GM12878 (cell line): ENCODE results near the gene RPGR. TPM values are rescaled to one million over a fixed set of nuclear protein-coding genes. Genes with fewer than 3 reads are reported as not detected.
A peak's percentile ranks its signal among the peaks of the same experiment; 100 is the strongest.

Source experiments
- ATAC-seq: fragments of 200-7000 bp; cut with Tn5 transposase; 3 replicates; pipeline ENCODE4 v1.9.1; 2020; ENCODE audit warnings: mild to moderate bottlenecking, moderate library complexity
- BruUV-seq: library from RNA; stranded (reverse); fragments of 400-500 nt; replicated peaks from 2 replicates; lab custom pipeline; 2021; lab: Mats Ljungman, UMichigan
- CTCF ChIA-PET: fragments of 300-600 bp; sonication (Branson Sonifier 250); formaldehyde crosslinking; extraction: SDS; loops from one replicate; lab custom pipeline; 2021; ENCODE audit warnings: inconsistent platforms; lab: Yijun Ruan, JAX
- POLR2A ChIA-PET: fragments of 350-600 bp; formaldehyde crosslinking; extraction: SDS; loops from one replicate; lab custom pipeline; 2021; ENCODE audit warnings: inconsistent platforms; lab: Charles Lee
- RAD21 ChIA-PET: fragments of 300-600 bp; sonication (Branson Sonifier 250); formaldehyde crosslinking; loops from one replicate; lab custom pipeline; 2023; ENCODE audit warnings: antibody characterized with exemption; ENCODE audit not compliant: unreplicated experiment; lab: Charles Lee
- SMC1A ChIA-PET: fragments of 300-600 bp; sonication (Branson Sonifier 250); formaldehyde crosslinking; loops from one replicate; lab custom pipeline; 2023; ENCODE audit not compliant: unreplicated experiment, uncharacterized antibody; lab: Charles Lee
- DNase-seq: peaks from one replicate; pipeline ENCODE4 v3.0.0-alpha.2; 2011; ENCODE audit warnings: low read depth, low spot score
- FAIRE-seq: peaks from 3 replicates; lab custom pipeline; 2011; peaks lifted over from hg19 to GRCh38; lab: Jason Lieb, UNC
- H2AFZ ChIP-seq: 2 replicates; pipeline ENCODE4 v1.6.0; 2011; ENCODE audit warnings: low read depth, low read length, control low read depth; ENCODE audit not compliant: control insufficient read depth
- H3K27ac ChIP-seq: 2 replicates; pipeline ENCODE4 v1.5.1; 2011; ENCODE audit warnings: control low read depth; ENCODE audit not compliant: control insufficient read depth, insufficient read depth
- H3K27me3 ChIP-seq, 2 experiments: replicated peaks in 1 of 2; 2 replicates each; pipeline versions ENCODE4 v1.6.0 to v1.6.1; 2011; ENCODE audit warnings: low read length in 1 of 2; ENCODE audit not compliant: control insufficient read depth in 2 of 2, insufficient read depth in 2 of 2
- H3K36me3 ChIP-seq, 2 experiments: 2 replicates each; pipeline ENCODE4 v1.5.1; 2011; ENCODE audit warnings: low read length in 1 of 2; ENCODE audit not compliant: control insufficient read depth in 2 of 2, insufficient read depth in 2 of 2
- H3K4me1 ChIP-seq: 2 replicates; pipeline ENCODE4 v1.6.1; 2011; ENCODE audit warnings: mild to moderate bottlenecking, low read length, moderate library complexity, mixed read lengths; ENCODE audit not compliant: control insufficient read depth, insufficient read depth
- H3K4me2 ChIP-seq: 2 replicates; pipeline ENCODE4 v1.6.0; 2011; ENCODE audit warnings: control low read depth; ENCODE audit not compliant: control insufficient read depth, insufficient read depth
- H3K4me3 ChIP-seq: fragments of 200-600 bp; sonication (generic); 2 replicates; pipeline ENCODE4 v1.5.1; 2016
- H3K79me2 ChIP-seq: 2 replicates; pipeline ENCODE4 v1.6.0; 2011; ENCODE audit warnings: low read length; ENCODE audit not compliant: control insufficient read depth, insufficient read depth
- H3K9ac ChIP-seq: 2 replicates; pipeline ENCODE4 v1.8.0; 2011; ENCODE audit warnings: low read length, control low read depth, mixed read lengths; ENCODE audit not compliant: control insufficient read depth, insufficient read depth
- H3K9me3 ChIP-seq: replicated peaks from 3 replicates; pipeline ENCODE4 v1.5.1; 2011; ENCODE audit warnings: mild to moderate bottlenecking, low read length; ENCODE audit not compliant: control insufficient read depth, insufficient read depth
- H4K20me1 ChIP-seq: 2 replicates; pipeline ENCODE4 v1.6.0; 2011; ENCODE audit not compliant: control insufficient read depth, insufficient read depth
- CTCF ChIP-seq, 3 experiments: IDR thresholded peaks in 2 of 3; conservative IDR thresholded peaks in 1 of 3; 2 replicates each; pipeline ENCODE4 v1.5.1; 2011; ENCODE audit warnings: low read depth in 3 of 3, low read length in 3 of 3, mild to moderate bottlenecking in 3 of 3, control low read depth in 2 of 3, moderate library complexity in 2 of 3, inconsistent platforms in 1 of 3, mixed read lengths in 1 of 3; ENCODE audit not compliant: control insufficient read depth in 2 of 3, insufficient read depth in 1 of 3; ENCODE audit errors: extremely low read depth in 1 of 3
- DPF2 ChIP-seq: fragments of 450-650 bp; IDR thresholded peaks from 2 replicates; pipeline ENCODE4 v1.6.1; 2017; ENCODE audit warnings: mild to moderate bottlenecking
- IKZF1 ChIP-seq: fragments of 450-650 bp; conservative IDR thresholded peaks from 2 replicates; pipeline ENCODE4 v1.6.1; 2017; ENCODE audit warnings: antibody characterized with exemption, mild to moderate bottlenecking
- JUNB ChIP-seq: IDR thresholded peaks from 2 replicates; pipeline ENCODE4 v1.6.1; 2016; ENCODE audit warnings: antibody characterized with exemption, mild to moderate bottlenecking
- MEF2A ChIP-seq: IDR thresholded peaks from 2 replicates; pipeline ENCODE4 v1.6.1; 2011; ENCODE audit warnings: low read depth, mild to moderate bottlenecking, low read length, moderate library complexity; ENCODE audit not compliant: insufficient read depth
- RUNX3 ChIP-seq: IDR thresholded peaks from 2 replicates; pipeline ENCODE4 v1.6.1; 2012; ENCODE audit warnings: low read length, inconsistent platforms
- in situ Hi-C: fragments of 300-500 bp; cut with MboI; formaldehyde crosslinking; loops from 9 replicates; pipeline ENCODE4 v1.14.3; 2018; ENCODE audit warnings: mixed read lengths
- intact Hi-C: fragments of 100-400 bp; cut with micrococcal nuclease; formaldehyde crosslinking; loops from one replicate; pipeline ENCODE4 v1.14.2; 2022; ENCODE audit not compliant: unreplicated experiment
- polyA plus RNA-seq, 11 experiments: library from polyadenylated mRNA; depleted of rRNA in 4 of 11; unstranded in 6 of 11; stranded (reverse) in 5 of 11; fragments of >200 nt; fragmentation: Nextera tagmentation in 4 of 11; fragmentation: Illumina TruSeq in 1 of 11; extraction: Ambion mirVana in 4 of 11; extraction: Trizol in 1 of 11; gene quantifications; 1 replicate in 1 of 11; 2 replicates in 10 of 11; pipeline versions ENCODE4 v1.2.1 to v1.2.3, GENCODE V29; 2011 to 2016; ENCODE audit warnings: inconsistent platforms in 2 of 11, missing spikeins in 2 of 11, low read depth in 1 of 11
- total RNA-seq, 4 experiments: library from RNA; depleted of rRNA in 3 of 4; stranded (reverse); fragments of >200 nt in 3 of 4; fragmentation: Illumina TruSeq in 1 of 4; extraction: Trizol in 1 of 4; gene quantifications; 2 replicates each; pipeline versions ENCODE4 v1.2.1 to v1.2.3, GENCODE V29; 2013 to 2021
- TF ChIP-seq, protein P1 (sequence below): fragments of 450-650 bp; IDR thresholded peaks from 2 replicates; pipeline ENCODE4 v1.6.1; 2016; ENCODE audit warnings: mild to moderate bottlenecking, moderate library complexity, borderline replicate concordance

Gene RPGR
- total and polyA plus RNA-seq, 10 of the 15 experiments (the other 5 are each of a cell fraction or from before 2014, with no cell fraction given) = 5.5 to 13.4 (median 7.6) TPM

DNA sequence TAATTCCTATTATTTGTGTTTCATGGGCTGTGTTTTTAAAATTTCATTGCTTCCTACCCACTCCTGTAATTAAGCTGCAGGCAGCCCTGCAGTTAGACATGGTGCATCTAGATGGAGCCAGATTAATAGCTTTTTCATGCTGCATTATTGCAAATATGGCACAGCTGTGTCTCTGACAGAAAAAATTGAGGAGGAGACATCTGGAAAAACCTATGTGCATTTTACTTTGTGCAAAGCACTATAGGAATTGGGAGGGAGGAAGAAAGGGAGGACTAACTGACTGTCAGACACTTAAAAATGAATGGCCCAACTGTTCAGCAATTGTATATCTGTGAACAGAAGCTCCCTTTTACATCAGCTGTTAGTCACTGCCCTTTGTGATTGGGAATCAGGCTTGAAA lies 8.1 kb upstream of the RPGR start (continued):
- TF ChIP-seq, protein P1, sequence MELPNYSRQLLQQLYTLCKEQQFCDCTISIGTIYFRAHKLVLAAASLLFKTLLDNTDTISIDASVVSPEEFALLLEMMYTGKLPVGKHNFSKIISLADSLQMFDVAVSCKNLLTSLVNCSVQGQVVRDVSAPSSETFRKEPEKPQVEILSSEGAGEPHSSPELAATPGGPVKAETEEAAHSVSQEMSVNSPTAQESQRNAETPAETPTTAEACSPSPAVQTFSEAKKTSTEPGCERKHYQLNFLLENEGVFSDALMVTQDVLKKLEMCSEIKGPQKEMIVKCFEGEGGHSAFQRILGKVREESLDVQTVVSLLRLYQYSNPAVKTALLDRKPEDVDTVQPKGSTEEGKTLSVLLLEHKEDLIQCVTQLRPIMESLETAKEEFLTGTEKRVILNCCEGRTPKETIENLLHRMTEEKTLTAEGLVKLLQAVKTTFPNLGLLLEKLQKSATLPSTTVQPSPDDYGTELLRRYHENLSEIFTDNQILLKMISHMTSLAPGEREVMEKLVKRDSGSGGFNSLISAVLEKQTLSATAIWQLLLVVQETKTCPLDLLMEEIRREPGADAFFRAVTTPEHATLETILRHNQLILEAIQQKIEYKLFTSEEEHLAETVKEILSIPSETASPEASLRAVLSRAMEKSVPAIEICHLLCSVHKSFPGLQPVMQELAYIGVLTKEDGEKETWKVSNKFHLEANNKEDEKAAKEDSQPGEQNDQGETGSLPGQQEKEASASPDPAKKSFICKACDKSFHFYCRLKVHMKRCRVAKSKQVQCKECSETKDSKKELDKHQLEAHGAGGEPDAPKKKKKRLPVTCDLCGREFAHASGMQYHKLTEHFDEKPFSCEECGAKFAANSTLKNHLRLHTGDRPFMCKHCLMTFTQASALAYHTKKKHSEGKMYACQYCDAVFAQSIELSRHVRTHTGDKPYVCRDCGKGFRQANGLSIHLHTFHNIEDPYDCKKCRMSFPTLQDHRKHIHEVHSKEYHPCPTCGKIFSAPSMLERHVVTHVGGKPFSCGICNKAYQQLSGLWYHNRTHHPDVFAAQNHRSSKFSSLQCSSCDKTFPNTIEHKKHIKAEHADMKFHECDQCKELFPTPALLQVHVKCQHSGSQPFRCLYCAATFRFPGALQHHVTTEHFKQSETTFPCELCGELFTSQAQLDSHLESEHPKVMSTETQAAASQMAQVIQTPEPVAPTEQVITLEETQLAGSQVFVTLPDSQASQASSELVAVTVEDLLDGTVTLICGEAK = no peak

- CTCF ChIA-PET = interaction anchor here (0.9 to 1.5 kb wide), 3 partner anchors 10 to 71 kb away, joined by 3 to 4 read pairs (median 4); no protein-coding TSS in a partner anchor
- SMC1A ChIA-PET = interaction anchor here (0.8 kb wide), 1 partner anchor 142 kb away, joined by 4 read pairs; no protein-coding TSS in a partner anchor
- no peak overlapping the region for H3K4me2 ChIP-seq
- intact Hi-C loops = no loop called here
- H2AFZ ChIP-seq = no peak overlapping the region
- ATAC-seq (peak; percentile 79), FAIRE-seq (no peak), DNase-seq (peak; percentile 26)
- H3K9ac ChIP-seq = no peak overlapping the region
- no peak overlapping the region for H3K4me3 ChIP-seq
- H3K9me3 ChIP-seq = no peaks in the 10 kb centered on the region
- no peaks in the 10 kb centered on the region; the same call in 1 of the 2 replicates for H3K4me1 ChIP-seq
- H3K36me3 ChIP-seq = no peaks in the 10 kb centered on the region
- POLR2A ChIA-PET = interaction anchor here (0.7 kb wide), 2 partner anchors 40 to 264 kb away, joined by 4 to 6 read pairs; no protein-coding TSS in a partner anchor
- H4K20me1 ChIP-seq = no peaks in the 10 kb centered on the region
- H3K27ac ChIP-seq = no peak overlapping the region
- no peaks in the 10 kb centered on the region for H3K79me2 ChIP-seq
- H3K27me3 ChIP-seq = no peaks in the 10 kb centered on the region
- no TSS peak for BruUV-seq
- RAD21 ChIA-PET = no interaction called here
- TF ChIP-seq IKZF1 (no peak), RUNX3 (0 out of 2 replicates have a peak, but pooled peaks have one; percentile 14), JUNB (0 out of 2 replicates have a peak, but pooled peaks have one; percentile 28), DPF2 (no peak), CTCF (IDR thresholded peaks at IDR 0.05 in 2 of 3, conservative IDR thresholded peaks at IDR 0.05 in 1 of 3; ENCODE audit: control insufficient read depth in 2 of 3, extremely low read depth in 1 of 3, insufficient read depth in 1 of 3, low read depth in 3 of 3, low read length in 3 of 3) (no peak), MEF2A (peak; percentile 47; the same call in 1 of the 2 replicates)
- in situ Hi-C loops = no loop called here
Measured at GRCh38 chrX:38332505-38332904, 5.2 kb upstream of the RPGR start.
